ENCODE measurements around the gene FLOT1.

Gene FLOT1

DNA sequence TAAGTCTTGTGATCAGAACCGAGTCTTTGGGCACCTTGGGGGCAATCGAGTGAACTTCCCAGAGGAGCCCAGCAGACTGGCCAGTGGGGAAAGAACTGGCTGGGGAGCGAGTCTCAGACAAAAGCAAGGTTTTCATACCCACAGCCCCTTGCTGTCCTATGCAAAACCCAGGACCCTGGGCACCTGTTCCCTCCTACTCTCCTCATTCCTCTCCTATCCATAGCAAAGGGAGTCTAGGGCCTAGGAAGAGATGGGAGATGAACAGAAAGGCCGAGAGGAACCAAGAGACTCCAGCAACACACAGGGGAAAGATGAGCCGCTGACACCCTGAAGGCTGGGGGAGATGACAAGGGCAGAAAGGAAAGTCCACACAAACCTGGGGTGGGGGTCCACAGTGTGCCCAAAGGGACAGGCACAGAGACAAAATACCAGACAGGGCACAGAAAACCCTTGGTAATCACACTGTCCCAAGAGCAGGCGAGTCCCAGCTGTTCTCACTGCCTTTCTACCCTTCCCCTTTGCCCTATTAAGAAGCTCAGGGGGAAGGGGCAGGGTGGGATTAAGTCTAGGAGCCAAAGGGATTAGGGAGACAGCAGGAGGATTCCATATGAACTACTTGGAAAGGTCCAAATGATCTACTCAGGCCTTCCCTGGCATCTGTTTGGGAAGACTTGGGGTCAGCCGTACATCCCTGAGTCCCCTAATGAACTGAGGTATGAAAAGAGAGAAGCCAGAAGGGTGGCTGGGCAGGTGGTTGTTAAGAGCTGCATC, 62.5 kb downstream of the FLOT1 start:
- DNase-seq (ENCODE audit: low read depth): no peak

DNA sequence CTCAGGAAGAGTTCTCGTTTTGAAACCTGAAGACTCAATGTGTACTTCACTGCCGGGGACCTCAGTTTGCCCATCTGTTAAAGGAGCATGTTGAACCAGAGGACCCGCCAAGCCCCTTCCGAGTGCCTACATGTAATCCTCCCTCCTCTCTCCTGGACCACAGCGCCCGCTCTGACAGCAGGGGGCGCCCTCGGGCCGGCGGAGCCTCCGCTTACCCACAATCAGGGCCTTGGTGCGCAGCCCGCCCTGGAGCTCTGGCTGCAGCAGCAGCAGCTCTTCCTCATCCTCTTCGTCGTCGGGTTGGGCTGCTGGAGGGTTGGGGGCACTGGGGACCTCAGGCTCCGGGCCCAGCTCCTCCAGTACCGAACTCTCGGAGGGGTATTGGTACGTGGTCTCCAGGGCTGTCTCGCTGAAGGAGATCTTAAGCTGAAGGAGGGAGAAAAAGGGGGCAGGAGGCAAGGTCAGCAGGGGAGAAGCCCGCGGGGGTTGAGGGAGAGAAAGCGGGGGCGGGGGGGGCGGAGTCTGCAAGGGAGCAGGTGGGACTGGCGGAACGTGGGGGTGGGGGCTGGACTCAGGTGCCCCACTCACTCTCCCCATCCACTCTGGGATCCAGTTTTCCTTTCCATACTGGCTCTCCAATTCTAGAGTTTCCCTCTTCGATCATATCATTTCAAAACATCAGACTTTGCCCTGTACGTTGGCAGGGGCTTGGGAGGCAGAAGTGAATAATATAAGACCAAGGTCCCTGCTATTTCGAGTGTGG, 63.3 kb downstream of the FLOT1 start:
- peak; percentile 90 for DNase-seq (ENCODE audit: low read depth)
